OCI-LY1 (cell line): ENCODE data around the gene HTR2C.

Experiments
- H2AFZ ChIP-seq: fragments of 200-600 bp; sonication (generic), shearing (Covaris generic); 2 replicates; pipeline ENCODE4 v1.6.0; 2014; ENCODE audit warnings: antibody characterized with exemption, mild to moderate bottlenecking, low read length
- H3F3A ChIP-seq: fragments of 200-600 bp; sonication (generic), shearing (Covaris generic); 2 replicates; pipeline ENCODE4 v1.6.0; 2014; ENCODE audit warnings: mild to moderate bottlenecking, antibody characterized with exemption, low read length, moderate library complexity; ENCODE audit not compliant: insufficient read depth
- H3K27ac ChIP-seq: fragments of 200-600 bp; sonication (generic); 2 replicates; pipeline ENCODE4 v1.5.1; 2014; ENCODE audit warnings: low read length, mixed run types, mild to moderate bottlenecking, low read depth; ENCODE audit not compliant: poor library complexity, severe bottlenecking
- H3K27me3 ChIP-seq: fragments of 200-600 bp; sonication (generic); 2 replicates; pipeline ENCODE4 v1.6.0; 2014; ENCODE audit warnings: antibody characterized with exemption, mild to moderate bottlenecking, low read length, moderate library complexity; ENCODE audit not compliant: insufficient read depth
- H3K36me3 ChIP-seq: fragments of 200-600 bp; sonication (generic); 2 replicates; pipeline ENCODE4 v1.6.1; 2014; ENCODE audit warnings: mild to moderate bottlenecking, antibody characterized with exemption, low read length, moderate library complexity, mixed read lengths; ENCODE audit not compliant: insufficient read depth
- H3K4me1 ChIP-seq: fragments of 200-600 bp; sonication (generic); 2 replicates; pipeline ENCODE4 v1.5.1; 2014; ENCODE audit warnings: mild to moderate bottlenecking, low read length, moderate library complexity; ENCODE audit not compliant: insufficient read depth, severe bottlenecking
- H3K4me2 ChIP-seq: fragments of 200-600 bp; sonication (generic), shearing (Covaris generic); 2 replicates; pipeline ENCODE4 v1.6.1; 2014; ENCODE audit warnings: low read length
- H3K4me3 ChIP-seq: fragments of 200-600 bp; sonication (generic); 2 replicates; pipeline ENCODE4 v1.5.1; 2014; ENCODE audit warnings: low read length, low read depth, mild to moderate bottlenecking, mixed read lengths; ENCODE audit not compliant: poor library complexity, severe bottlenecking
- H3K79me2 ChIP-seq: fragments of 200-600 bp; shearing (Covaris generic); 2 replicates; pipeline ENCODE4 v1.6.1; 2016; ENCODE audit warnings: mixed run types, low read length, mixed read lengths; ENCODE audit not compliant: insufficient read depth
- H3K9ac ChIP-seq: fragments of 200-600 bp; sonication (generic), shearing (Covaris generic); 2 replicates; pipeline ENCODE4 v1.6.1; 2014; ENCODE audit warnings: mild to moderate bottlenecking, low read length, mixed read lengths
- H3K9me2 ChIP-seq: fragments of 200-600 bp; sonication (generic), shearing (Covaris generic); 2 replicates; pipeline ENCODE4 v1.6.1; 2014; ENCODE audit warnings: low read depth, mild to moderate bottlenecking, low read length, mixed read lengths
- H3K9me3 ChIP-seq: fragments of 200-600 bp; shearing (Covaris generic); 2 replicates; pipeline ENCODE4 v1.6.1; 2014; ENCODE audit warnings: low read length, mixed read lengths
- H4K20me1 ChIP-seq: fragments of 200-600 bp; sonication (generic), shearing (Covaris generic); 2 replicates; pipeline ENCODE4 v1.6.0; 2016; ENCODE audit warnings: mild to moderate bottlenecking, low read length; ENCODE audit not compliant: insufficient read depth
- EZH2 ChIP-seq: fragments of 200-600 bp; sonication (generic), shearing (Covaris generic); IDR thresholded peaks from 2 replicates; pipeline ENCODE4 v1.8.0; 2017; ENCODE audit warnings: borderline replicate concordance, mixed run types, mild to moderate bottlenecking, antibody characterized with exemption, low read length, moderate library complexity, mixed read lengths
- TF ChIP-seq, protein P1 (sequence below): fragments of 200-600 bp; sonication (generic), shearing (Covaris generic); IDR thresholded peaks from 2 replicates; pipeline ENCODE4 v1.5.1; 2017; ENCODE audit warnings: mild to moderate bottlenecking, antibody characterized with exemption, low read length, moderate library complexity, mixed read lengths

Gene HTR2C

GRCh38 chrX:114717921-114718320 is 134.0 kb downstream of the HTR2C start:
- Histone ChIP-seq H3F3A (no peaks in the 10 kb centered on the region), H3K9me2 (no peaks in the 10 kb centered on the region), H3K27me3 (no peaks in the 10 kb centered on the region), H3K27ac (no peak overlapping the region), H4K20me1 (no peaks in the 10 kb centered on the region), H3K4me1 (no peaks in the 10 kb centered on the region), H3K79me2 (no peaks in the 10 kb centered on the region), H3K9ac (no peak overlapping the region), H2AFZ (no peak overlapping the region), H3K4me3 (no peak overlapping the region), H3K9me3 (no peaks in the 10 kb centered on the region), H3K4me2 (no peak overlapping the region), H3K36me3 (no peaks in the 10 kb centered on the region)
- TF ChIP-seq, protein P1, sequence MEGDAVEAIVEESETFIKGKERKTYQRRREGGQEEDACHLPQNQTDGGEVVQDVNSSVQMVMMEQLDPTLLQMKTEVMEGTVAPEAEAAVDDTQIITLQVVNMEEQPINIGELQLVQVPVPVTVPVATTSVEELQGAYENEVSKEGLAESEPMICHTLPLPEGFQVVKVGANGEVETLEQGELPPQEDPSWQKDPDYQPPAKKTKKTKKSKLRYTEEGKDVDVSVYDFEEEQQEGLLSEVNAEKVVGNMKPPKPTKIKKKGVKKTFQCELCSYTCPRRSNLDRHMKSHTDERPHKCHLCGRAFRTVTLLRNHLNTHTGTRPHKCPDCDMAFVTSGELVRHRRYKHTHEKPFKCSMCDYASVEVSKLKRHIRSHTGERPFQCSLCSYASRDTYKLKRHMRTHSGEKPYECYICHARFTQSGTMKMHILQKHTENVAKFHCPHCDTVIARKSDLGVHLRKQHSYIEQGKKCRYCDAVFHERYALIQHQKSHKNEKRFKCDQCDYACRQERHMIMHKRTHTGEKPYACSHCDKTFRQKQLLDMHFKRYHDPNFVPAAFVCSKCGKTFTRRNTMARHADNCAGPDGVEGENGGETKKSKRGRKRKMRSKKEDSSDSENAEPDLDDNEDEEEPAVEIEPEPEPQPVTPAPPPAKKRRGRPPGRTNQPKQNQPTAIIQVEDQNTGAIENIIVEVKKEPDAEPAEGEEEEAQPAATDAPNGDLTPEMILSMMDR: peak; percentile 47
- TF ChIP-seq EZH2: no peak

- no peaks in the 10 kb centered on the region for H3K4me1 ChIP-seq
- no peak overlapping the region for H3K9ac ChIP-seq
- H3K36me3 ChIP-seq: no peaks in the 10 kb centered on the region
- TF ChIP-seq EZH2: no peak
- TF ChIP-seq, protein P1: no peak
- H2AFZ ChIP-seq: no peak overlapping the region
- no peaks in the 10 kb centered on the region for H4K20me1 ChIP-seq
- H3K27ac ChIP-seq: no peak overlapping the region
- no peaks in the 10 kb centered on the region for H3K9me3 ChIP-seq
- H3K9me2 ChIP-seq: no peaks in the 10 kb centered on the region
- no peak overlapping the region for H3K4me3 ChIP-seq
- no peaks in the 10 kb centered on the region for H3K27me3 ChIP-seq
- no peaks in the 10 kb centered on the region for H3K79me2 ChIP-seq
- H3K4me2 ChIP-seq: no peak overlapping the region
- H3F3A ChIP-seq: no peaks in the 10 kb centered on the region
Measured at GRCh38 chrX:114766541-114766940, 182.7 kb downstream of the HTR2C start.

DNA sequence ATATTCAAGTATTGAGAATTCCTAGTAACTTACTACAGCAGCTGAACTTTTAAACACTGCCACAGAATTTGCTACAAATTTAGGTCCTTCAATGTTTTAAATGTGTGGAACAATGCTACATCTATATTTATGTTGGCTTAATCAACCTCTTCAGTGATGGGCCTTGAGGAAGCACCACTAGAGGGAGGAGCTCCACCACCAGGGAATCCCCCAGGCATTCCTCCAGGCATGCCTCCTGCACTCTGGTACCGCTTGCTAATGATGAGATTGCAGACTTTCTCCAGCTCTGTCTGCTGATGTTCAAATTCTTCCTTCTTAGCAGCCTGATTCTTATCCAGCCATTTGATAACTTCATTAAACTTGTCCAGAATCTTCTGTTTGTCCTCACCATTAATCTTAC is 190.8 kb downstream of the HTR2C start:
- Histone ChIP-seq H3K9me3 (no peaks in the 10 kb centered on the region), H3K4me2 (no peak overlapping the region), H3K27me3 (no peaks in the 10 kb centered on the region), H3K79me2 (no peaks in the 10 kb centered on the region), H2AFZ (no peak overlapping the region), H3K9me2 (no peaks in the 10 kb centered on the region), H3K9ac (no peak overlapping the region), H3F3A (no peaks in the 10 kb centered on the region), H4K20me1 (no peaks in the 10 kb centered on the region), H3K27ac (no peak overlapping the region), H3K4me1 (no peaks in the 10 kb centered on the region), H3K4me3 (no peak overlapping the region), H3K36me3 (no peaks in the 10 kb centered on the region)
- TF ChIP-seq, protein P1: no peak
- TF ChIP-seq EZH2: no peak
